HG03045 (cell line): ENCODE data around the gene SUN5.
"Not testable (repeated sequence)": the region's sequence is repeated elsewhere in the genome, so short reads cannot be mapped to it uniquely, and the experiment has no call there.

Source experiments
- ATAC-seq: cut with Tn5 transposase; IDR thresholded peaks from one replicate; pipeline ENCODE4 v1.9.1; 2021; ENCODE audit warnings: mild to moderate bottlenecking, moderate library complexity; ENCODE audit not compliant: unreplicated experiment

SUN5 gene, protein sequence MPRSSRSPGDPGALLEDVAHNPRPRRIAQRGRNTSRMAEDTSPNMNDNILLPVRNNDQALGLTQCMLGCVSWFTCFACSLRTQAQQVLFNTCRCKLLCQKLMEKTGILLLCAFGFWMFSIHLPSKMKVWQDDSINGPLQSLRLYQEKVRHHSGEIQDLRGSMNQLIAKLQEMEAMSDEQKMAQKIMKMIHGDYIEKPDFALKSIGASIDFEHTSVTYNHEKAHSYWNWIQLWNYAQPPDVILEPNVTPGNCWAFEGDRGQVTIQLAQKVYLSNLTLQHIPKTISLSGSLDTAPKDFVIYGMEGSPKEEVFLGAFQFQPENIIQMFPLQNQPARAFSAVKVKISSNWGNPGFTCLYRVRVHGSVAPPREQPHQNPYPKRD

DNA sequence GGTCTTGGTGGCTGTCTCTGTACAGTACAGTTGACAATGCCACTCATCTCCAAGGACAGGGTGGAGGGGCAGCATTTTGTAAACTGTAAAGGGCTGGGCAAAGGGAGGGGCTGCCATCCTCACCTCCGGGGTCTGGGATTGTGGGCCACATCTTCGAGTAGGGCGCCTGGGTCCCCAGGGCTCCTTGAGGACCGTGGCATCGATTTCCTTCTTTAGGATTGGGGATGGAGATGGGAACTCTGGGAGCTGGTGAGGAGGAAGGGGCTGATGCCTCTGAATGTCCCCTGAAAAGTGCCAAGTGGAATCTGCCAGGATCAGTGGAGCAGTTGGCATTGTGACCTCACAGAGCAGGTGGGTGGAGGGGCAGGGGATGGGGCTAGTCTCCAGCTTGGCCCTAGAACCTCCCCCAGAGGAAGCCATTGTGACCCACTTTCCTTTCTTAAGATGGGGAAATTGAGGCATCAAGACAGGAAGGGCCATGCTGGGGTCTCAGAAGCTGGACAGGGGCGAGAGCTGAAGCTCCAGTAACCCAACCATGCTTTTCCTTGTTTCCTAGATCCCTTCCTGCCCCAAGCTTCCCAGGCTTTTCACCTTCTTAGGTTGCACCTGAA, at the start of gene SUN5:
Gene SUN5, minus strand, starts transcription at position 293 of the 611 bp plus-strand sequence. Its CDS starts 93 bp downstream, at position 200.
- no peak for ATAC-seq

DNA sequence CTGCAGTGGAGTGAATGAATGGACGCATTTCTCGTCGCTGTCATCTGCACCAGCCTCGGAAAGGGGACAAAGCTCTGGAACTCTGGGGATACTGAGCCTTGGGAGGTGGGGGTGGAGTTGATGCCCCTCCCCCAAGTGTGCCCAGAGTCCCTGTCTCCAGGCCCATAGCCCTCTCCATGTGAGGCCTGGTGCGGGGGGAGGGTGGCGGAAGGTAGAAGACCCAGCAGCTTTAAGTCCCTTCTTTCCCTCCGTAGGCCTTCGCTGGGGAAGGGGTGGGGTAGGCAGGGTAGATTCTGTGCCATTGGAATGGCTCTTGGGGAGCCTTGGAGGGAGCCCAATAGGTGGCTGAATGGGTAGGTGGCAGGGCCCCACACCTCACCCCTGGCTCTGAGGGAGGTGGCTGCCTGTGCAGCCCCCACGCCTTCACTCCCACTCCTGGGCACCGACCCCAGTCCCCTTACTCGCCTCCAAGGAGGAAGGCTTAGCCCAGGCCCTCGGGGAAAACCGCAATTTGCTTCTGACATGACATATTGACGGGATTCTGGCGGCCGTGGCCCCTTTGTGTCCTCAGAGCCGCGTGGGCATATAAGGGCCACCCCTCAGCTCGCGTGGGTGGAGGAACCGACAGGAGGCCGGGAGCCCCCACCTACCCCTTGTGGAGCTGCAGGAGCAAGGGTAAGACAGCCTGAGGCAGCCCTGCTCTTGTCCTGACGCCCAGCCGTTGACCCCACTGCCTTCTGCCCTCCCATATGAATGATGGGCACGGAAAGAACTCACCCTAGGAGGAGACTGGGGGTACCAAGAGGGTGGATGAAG, 49.3 kb upstream of the SUN5 start, which contains the start of gene BPIFB3:
Gene BPIFB3, plus strand, starts transcription at position 613 of the 816 bp plus-strand sequence. CDS start 1,533 bp downstream, outside the sequence.
- ATAC-seq = no peak

DNA sequence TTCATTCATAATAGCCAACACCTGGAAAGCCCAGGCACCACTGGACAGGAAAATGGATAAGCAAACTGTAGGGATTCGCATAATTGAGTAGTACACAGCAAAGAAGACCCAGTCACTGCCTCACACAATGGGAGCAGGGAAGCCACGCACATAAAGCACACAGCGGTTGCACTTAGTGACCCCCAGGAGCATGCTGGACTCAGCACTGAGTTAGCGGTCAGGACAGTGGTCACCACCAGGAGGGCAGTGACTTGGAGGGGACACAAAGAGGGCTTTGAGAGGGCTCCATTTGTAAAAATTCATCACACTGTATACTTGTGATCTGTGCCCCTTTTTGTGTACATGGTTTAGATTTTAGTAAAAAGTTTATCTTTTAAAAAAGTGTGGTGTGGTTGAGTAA, 47.1 kb upstream of the SUN5 start:
- no peak for ATAC-seq

DNA sequence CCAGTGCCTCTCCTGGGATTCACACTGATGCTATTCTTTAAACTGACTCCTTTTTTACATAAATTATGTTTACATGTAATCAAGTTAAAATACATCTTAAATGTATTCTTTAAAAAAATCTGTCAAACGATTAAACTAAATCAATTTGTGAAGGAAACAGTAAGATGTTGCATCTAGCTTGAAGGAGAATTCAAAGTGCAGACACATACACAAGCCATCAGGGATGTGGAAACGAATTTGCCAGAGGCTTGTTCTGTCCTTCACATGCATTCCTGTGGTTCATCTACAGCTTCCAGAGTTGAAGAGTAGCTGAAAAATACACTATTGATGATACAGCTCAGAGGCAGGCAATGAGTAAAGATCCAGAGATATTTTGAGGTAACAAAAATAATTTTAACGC, 42.2 kb upstream of the SUN5 start:
- no peak for ATAC-seq

DNA sequence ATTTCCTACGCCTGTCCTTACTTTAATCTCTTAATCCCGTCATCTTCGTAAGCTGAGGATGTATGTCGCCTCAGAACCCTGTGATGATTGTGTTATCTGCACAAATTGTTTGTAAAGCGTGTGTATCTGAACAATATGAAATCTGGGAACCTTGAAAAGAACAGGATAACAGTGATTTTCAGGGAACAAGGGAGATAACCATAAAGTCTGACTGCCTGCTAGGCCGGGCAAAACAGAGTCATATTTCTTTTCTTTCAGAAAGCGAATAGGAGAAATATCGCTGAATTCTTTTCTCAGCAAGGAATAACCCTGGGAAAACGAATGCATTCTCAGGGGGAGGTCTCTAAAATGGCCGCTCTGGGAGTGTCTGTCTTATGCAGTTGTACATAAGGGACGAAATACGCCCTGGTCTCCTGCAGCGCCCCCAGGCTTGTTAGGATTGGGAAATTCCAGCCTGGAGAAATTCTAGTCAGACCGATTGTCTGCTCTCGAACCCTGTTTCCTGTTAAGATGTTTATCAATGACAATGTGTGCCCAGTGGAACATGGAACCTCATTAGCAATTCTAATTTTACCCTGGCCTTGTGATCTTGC, 41.0 kb upstream of the SUN5 start:
- ATAC-seq = not testable (repeated sequence)

DNA sequence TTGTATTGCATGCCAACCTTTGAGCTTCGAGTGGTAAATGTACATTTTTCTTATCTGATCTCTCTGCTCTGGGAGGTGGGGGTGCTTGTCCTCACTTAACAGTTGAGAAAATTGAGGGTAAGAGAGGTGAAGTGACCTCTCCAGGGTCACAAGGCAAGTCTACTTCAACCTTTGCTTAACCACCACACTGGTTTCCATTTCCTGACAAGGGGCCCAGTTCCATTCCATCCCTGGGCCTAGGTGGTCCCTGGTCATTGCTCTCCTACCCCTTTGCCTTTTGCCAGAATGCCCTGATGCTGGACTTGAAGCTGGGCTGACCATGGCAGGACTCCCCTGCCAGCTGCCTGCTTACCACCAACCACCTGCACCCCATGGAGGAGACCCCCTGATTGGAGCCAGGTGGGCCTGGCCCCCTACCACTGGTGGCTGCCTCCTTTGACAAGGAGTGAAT, 39.5 kb upstream of the SUN5 start:
- no peak for ATAC-seq

DNA sequence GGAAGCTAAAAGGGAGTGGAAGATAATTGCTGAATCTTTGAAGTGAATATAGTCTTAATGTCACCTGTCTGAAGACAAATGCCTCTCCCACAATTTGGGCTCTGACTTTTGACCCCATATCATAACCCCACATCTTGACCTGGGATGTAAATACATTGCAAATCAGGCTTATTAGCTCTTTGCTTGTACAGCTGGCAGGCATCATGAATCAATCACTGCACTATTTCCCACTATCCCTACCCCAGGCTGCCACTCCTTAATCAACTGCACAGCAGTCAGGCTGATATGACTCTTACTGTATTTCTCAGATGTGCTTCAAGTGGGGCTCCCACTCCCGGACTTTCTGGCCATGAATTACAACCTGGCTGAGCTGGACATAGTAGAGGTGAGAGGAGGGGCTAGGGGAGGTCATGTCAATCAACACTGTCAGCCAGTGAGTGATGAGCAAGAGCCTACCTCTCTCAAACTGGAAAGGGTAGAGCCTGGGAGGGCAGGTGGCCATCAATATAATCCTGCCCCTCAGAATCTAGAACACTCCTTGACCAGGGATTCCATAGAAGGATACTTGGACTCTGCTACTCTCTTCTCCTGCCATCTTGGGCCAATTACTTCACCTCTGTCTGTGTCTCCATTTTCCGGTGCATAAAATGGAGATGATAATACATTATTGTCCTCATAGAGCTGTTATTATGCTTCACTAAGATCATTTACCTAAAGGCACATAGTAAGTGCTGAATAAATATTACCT, 38.9 kb upstream of the SUN5 start:
- no peak for ATAC-seq

DNA sequence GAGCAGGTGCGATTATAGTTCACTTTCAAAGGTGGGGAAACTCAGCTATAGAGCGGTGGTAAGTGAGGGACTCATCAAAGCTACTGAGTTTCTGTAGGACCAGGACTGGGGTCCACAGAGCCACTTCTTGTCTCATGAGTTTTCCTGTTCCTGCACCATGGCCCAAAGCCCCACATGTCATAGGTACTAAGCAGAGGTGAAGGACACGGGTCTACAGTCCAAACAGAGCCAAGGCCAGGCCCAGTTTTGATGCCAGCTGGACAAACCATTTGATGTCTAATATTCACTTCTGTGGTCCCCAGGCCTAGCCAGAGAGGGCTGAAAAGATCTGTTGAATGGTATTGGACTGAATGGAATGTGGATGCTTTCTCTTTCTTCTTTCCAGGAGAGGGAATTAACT, 38.2 kb upstream of the SUN5 start:
- ATAC-seq = no peak

DNA sequence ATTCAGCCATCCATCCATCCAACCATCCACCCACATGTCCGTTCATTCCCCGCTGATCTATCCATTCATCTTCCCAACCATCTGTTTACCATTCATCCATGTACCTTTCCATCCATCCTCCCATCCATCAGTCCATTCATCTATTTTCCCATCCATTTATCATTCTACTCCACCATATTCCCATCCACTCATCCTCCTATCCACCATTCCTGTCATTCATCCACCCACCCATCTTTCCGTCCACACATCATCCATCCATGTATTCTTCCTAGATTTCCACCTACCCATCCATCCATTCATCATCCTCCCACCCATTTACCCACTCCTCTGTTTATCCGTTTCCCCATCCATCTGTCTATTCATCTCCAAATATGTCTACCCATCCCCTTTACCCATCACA, 34.0 kb upstream of the SUN5 start:
- no peak for ATAC-seq

DNA sequence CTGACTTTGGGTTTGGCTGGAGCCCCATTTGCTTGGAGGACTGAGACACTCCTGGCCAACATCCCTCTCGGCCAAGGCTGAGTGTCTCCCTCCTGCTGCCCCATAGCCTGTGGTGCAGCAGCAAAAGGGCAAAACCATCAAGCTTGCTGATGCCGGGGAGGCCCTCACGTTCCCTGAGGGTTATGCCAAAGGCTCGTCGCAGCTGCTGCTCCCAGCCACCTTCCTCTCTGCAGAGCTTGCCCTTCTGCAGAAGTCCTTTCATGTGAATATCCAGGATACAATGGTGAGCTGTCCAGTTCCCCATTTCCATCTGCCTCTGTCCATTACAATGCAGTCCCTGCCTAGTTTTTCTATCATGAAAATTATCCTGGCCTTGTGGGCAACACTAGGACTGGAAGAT, 33.2 kb upstream of the SUN5 start:
- no peak for ATAC-seq

DNA sequence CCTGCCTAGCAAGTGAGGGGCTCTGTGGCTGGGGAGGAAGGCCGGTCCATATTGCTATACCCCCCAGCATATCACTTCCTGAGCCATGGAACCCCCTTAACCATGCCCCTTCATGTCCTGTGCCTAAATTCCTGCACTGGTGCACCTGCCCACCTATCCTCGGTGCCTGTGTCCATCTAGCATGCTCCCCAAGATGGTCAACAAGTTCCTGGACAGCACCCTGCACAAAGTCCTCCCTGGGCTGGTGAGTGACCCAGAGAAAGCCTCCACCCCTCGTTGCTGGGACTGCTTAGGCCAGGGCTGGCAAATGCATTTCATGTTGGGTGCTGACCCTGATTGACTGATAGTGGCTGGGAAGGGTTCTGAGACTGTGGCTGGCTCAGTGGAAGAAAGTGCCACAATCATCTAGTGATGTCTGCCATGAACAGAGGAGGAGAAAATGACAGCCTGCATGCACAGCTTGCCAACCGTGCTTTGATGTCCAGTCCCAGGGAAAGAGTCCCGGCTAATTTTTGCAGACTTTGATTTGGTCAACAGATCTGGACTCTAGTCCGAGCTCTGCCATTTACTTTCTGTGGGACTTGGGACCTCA, 30.8 kb upstream of the SUN5 start:
- no peak for ATAC-seq

DNA sequence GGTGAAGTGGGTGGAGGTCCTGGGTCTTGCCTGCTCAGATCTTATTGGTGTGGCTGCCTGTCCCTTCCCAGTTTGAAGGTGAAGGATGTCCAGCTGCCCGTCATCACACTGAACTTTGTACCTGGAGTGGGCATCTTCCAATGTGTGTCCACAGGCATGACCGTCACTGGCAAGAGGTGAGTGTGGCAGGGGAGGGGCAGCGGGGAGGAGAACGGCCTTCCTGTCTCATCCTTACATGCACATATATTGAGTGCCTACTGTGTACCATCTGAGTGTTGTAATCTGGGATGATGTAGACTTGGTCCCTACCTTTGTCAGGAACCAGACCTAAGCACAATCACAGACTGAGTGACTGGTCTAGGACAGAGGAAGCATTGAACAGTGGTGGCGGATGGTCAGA, 29.9 kb upstream of the SUN5 start:
- no peak for ATAC-seq

DNA sequence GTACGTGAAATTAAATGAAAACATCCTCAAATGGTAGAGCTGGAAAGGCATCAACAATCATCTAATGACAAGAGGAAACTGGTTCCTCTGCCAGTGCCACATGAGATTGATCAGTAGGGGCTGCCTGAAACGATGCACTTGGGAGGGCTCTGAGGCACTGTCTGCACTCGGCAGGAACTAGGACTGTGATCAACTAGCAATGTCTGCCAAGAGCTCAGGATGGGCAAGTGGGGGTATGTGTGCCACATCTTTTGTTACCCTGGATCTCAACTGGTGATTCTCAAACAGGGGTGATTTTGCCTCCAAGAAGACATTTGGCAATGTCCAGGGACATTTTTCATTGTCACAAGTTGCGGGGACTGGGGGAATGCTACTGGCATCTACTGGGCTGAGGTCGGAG, 29.1 kb upstream of the SUN5 start:
- ATAC-seq = no peak

DNA sequence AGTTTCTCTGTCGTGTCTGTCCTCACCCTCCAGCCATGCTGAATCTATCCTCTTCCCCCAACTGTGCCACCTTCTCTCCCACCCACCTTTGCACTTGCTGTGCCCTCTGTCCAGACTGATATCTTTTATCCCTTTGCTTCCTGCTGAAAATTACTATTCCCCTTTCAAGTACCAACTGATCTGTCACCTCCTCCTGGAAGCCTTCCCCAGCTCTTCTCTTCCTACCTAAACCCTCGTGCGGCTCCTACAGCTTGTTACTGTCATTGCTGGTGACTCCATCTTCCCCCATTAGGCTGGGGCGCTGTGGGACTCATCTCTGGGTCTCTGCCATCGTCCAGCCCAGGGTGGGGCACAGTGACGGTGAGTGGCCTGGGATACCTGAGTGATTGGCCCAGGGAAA, 28.3 kb upstream of the SUN5 start:
- no peak for ATAC-seq

DNA sequence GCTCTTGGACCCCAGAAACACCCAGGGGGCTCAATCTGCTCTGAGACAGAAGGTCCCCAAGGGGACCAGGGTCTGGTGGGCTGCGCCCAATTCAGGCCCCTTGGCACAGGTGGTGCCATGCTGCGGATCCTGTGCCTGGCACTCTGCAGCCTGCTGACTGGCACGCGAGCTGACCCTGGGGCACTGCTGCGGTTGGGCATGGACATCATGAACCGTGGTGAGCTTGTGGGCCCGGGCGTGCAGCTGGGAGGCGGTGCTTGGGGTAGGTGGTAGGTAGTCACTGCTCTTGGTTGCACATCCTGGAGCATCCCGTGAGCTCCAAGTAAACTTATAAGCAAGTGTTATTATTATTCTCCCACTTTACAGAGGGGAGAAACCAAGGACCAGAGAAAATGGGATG, 27.3 kb upstream of the SUN5 start, which contains the start of gene BPIFB6:
Gene BPIFB6, plus strand, starts transcription at position 118 of the 400 bp plus-strand sequence. Its CDS starts 0 bp downstream, at position 118.
- no peak for ATAC-seq

DNA sequence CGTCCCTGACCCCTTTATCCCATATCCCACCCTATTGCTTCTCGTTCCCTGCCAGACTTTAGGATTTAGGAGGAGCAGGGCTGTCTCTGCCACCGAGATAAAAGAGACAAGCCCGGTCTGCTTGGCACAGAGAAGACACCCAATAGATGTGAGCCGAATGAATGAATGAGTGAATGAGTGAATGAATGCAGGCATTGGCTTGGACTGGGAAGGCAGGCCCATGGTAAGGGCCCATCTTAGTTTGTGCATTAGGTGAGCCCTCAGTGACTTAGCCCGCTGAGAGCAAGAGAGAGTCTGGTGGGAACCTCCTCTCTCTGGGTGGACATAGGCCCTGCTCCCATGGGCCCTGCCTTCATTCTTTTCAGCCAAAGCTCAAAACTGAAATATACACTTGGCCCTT, 26.3 kb upstream of the SUN5 start:
- ATAC-seq = no peak

DNA sequence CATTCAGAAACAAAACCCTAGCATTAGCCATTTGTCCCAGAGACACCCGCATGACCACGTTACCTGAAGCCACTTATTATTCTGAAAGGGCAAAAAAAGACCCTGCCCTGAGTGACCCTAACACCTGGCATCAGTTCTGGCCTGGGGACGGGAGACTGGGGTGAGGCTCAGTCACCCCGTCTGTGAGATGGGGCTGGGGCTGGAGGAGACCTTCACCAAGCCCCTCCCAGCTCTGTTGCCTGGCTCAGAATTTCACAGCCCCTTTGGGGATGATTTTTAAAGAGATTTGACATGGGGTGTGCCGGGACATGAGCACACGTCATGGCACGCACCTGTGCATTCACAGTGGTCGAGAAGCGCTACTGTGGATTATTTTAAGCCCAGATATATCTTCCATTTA, 25.8 kb upstream of the SUN5 start:
- no peak for ATAC-seq

DNA sequence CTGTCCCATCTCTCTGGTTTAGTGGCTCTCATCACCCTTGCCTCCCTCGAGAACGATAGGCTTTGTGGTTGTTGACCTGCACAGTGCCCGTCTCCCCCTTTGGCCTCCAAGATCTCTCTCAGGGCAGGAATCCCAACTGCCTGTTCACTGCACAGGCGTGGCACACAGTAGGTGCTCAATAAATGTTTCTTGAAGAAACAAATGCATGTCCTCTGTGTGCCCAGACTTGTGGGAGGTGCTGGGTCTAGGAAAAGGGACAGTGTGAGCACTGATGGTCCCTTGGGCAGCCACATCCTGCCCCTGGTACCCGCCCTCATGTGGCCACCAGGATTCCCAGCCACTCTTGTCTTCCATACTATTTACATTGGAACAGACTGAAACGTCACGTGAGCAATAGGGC, 24.6 kb upstream of the SUN5 start:
- ATAC-seq = no peak

DNA sequence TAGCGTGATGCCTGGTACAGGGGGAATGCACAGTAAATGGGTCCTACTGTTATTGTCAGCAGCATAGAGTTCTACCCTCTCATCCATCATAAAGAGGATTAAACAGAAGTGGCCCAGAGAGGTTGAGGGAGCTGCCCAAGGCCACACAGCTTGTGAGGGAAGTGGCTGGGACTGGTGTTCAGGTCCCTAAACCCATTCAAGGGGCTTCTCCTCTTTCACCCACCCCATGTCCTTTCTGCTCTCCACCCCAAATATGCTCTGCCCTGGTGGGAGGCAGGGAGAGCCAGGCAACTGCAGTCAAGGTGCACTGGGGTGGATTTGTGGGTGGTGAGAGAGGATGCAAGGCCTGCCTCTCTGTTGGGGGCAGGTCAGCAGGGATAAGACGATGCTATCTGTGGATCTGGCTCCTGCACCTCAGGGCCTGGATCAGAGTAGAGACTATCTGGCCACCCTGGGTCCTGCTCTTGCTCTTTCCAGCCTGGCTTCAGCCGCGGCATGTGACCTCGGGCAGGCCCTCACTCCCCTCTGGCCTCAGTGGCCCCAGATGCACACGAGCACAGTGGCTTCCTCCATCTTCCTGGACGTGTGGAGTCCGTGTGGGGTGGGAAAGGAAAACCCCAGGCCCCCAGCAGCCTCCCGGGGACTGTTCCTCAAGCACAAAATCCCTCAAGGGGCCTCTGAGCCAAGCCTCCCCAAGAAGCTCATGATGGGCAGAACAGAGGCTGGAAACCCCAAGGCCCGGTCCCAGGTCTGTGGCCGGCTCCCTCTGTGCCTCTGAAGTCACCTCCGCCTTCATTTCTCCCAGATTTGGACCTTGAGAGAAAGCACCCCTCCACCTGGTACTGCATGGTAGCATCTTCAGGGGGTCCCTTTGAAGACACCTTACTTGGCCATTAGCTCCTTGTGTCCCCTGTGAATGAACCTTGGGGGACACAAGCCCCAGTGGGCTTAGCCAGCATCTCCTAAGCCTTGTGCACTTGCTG, 23.8 kb upstream of the SUN5 start:
- ATAC-seq = no peak
